ENCODE data around the gene MAP3K10. TPM values are rescaled to one million over a fixed set of nuclear protein-coding genes. Genes with fewer than 3 reads are reported as not detected.

MAP3K10 gene
- total and polyA plus RNA-seq, 2 of the 4 experiments (the other 2 are of a cell fraction): 1.8 to 5.5 TPM

DNA sequence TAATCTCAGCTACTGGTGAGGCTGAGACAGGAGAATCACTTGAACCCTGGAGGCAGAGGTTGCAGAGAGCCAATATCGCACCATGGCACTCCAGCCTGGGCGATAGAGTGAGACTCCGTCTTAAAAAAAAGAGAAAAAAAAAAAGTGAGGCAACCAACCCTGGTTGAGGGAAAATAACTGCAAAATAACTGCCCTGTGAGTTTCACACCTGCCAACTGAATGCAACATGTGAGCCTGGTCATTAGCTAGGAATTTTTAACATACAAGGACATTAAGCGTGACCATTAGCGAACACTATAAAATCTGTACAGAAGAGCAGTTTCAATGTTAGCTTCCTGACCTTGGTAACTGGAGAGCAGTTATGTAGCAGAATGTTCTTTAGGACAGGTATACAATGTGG lies 37.6 kb downstream of the MAP3K10 start:
- H2BK15ac ChIP-seq (ENCODE audit: low read depth, low read length): no peak overlapping the region
- H3K23ac ChIP-seq (ENCODE audit: low read depth, low read length): no peak overlapping the region
- peaks cover 18% of the 10 kb centered on the region for H3K9me1 ChIP-seq (ENCODE audit: insufficient read depth, low read length)
- no peak overlapping the region for H3K4me2 ChIP-seq (ENCODE audit: low read depth, low read length)
- no peak overlapping the region for H4K5ac ChIP-seq (ENCODE audit: low read depth, low read length)
- H2BK120ac ChIP-seq (ENCODE audit: low read depth, low read length): no peak overlapping the region
- TF ChIP-seq MAZ (IDR thresholded peaks at IDR 0.05; ENCODE audit: borderline replicate concordance, low read depth, low read length) (no peak), CHD1 (IDR thresholded peaks at IDR 0.05; ENCODE audit: low read depth, low read length) (no peak), SMC3 (IDR thresholded peaks at IDR 0.05; ENCODE audit: low read depth, low read length) (no peak), BHLHE40 (IDR thresholded peaks at IDR 0.05; ENCODE audit: low read depth, low read length) (no peak), CEBPB (IDR thresholded peaks at IDR 0.05; ENCODE audit: low read depth, low read length) (no peak)
- peaks cover 16% of the 10 kb centered on the region for H3K4me1 ChIP-seq (ENCODE audit: control insufficient read depth, insufficient read depth, low read length)
- H3K4ac ChIP-seq (ENCODE audit: low read depth, low read length): no peak overlapping the region
- H3K56ac ChIP-seq (ENCODE audit: extremely low read depth, insufficient read depth, low read length): no peak overlapping the region
- no peak overlapping the region for H3K18ac ChIP-seq (ENCODE audit: low read depth, low read length)
- H3K14ac ChIP-seq (replicated peaks; ENCODE audit: low read depth, low read length): no peak overlapping the region
- 0 out of 4 replicates have a peak, but pooled peaks cover 4 to 7% of the 10 kb centered on the region in 2 experiments for H3K79me1 ChIP-seq (ENCODE audit: low read depth in 1 of 2, low read length in 2 of 2)
- WGBS, 2 experiments (ENCODE audit: extremely low coverage in 2 of 2, insufficient read length in 1 of 2): 100% methylated on average over 4 of the region's 5 CpGs; no CpG with 5 or more reads in 1 of the 2 experiments
- BruUV-seq (replicated peaks): no TSS peak
- H4K8ac ChIP-seq (ENCODE audit: low read depth in 2 of 2, low read length in 2 of 2): no peak overlapping the region
- no peak overlapping the region for H4K91ac ChIP-seq (ENCODE audit: insufficient read depth, low read depth, low read length)
- no peaks in the 10 kb centered on the region for H3K27me3 ChIP-seq (ENCODE audit: control insufficient read depth, insufficient read depth, low read length)
- dilution Hi-C loops (cut with HindIII; ENCODE audit: low sequenced_read_pairs, unreplicated experiment): no loop called here
- ATAC-seq (ENCODE audit: low read depth) (no peak), DNase-seq (no peak)
- ChIA-PET CTCF (no interaction called here), POLR2A (ENCODE audit: unreplicated experiment) (no interaction called here)
- intact Hi-C loops (cut with micrococcal nuclease): no loop called here
- H2AK9ac ChIP-seq (replicated peaks; ENCODE audit: low read depth, low read length, poor library complexity): no peak overlapping the region
- H3K36me3 ChIP-seq (ENCODE audit: control insufficient read depth, insufficient read depth, low read length): peaks cover 7% of the 10 kb centered on the region; the same call in 1 of the 2 replicates
- no peak overlapping the region for H3K9ac ChIP-seq (ENCODE audit: low read depth, low read length)
- in situ Hi-C loops (cut with MboI; ENCODE audit: low sequenced_read_pairs): no loop called here
- H3K4me3 ChIP-seq (ENCODE audit: insufficient read depth, low read depth, low read length): no peak overlapping the region
- H3K9me3 ChIP-seq (ENCODE audit: control insufficient read depth, insufficient read depth, low read length): no peaks in the 10 kb centered on the region
- no peak overlapping the region for H2BK20ac ChIP-seq (ENCODE audit: low read depth, low read length)
- no peak overlapping the region for H2BK5ac ChIP-seq (ENCODE audit: low read depth, low read length, poor library complexity, severe bottlenecking)
- H4K20me1 ChIP-seq (ENCODE audit: insufficient read depth, low read length): no peaks in the 10 kb centered on the region
- H3K27ac ChIP-seq (ENCODE audit: insufficient read depth, low read length): no peak overlapping the region
- H2AFZ ChIP-seq (replicated peaks; ENCODE audit: low read length, poor library complexity): no peak overlapping the region
- H2AK5ac ChIP-seq (ENCODE audit: low read depth, low read length): no peak overlapping the region
